ENCODE measurements around the gene PTPRD. TPM values are rescaled to one million over a fixed set of nuclear protein-coding genes. Genes with fewer than 3 reads are reported as not detected.

Gene PTPRD
- total RNA-seq, 2 donors from 2014 or later = 97.4 to 101 TPM

- Mint-ChIP-seq H3K9me3 (no peaks in the 10 kb centered on the region), H3K4me3 (peak overlapping the region; percentile 2), H3K4me1 (peaks cover 38% of the 10 kb centered on the region), H3K27me3 (ENCODE audit: insufficient read depth) (peaks cover 7% of the 10 kb centered on the region), H3K27ac (peak overlapping the region; percentile 62), H3K36me3 (ENCODE audit: low read depth) (no peaks in the 10 kb centered on the region)
- Histone ChIP-seq H3K27me3 (ENCODE audit: control insufficient read depth, insufficient read depth, low read length, poor library complexity, severe bottlenecking) (no peaks in the 10 kb centered on the region), H3K4me3 (ENCODE audit: low read length) (peak overlapping the region; percentile 59), H3K27ac (ENCODE audit: low read depth, low read length) (no peak overlapping the region), H3K36me3 (ENCODE audit: control insufficient read depth, insufficient read depth, low read length) (no peaks in the 10 kb centered on the region), H3K9me3 (ENCODE audit: control insufficient read depth, low read length) (no peaks in the 10 kb centered on the region), H3K9ac (ENCODE audit: extremely low read depth, low read length, poor library complexity, severe bottlenecking) (peak overlapping the region; percentile 13), H3K4me1 (ENCODE audit: control insufficient read depth, insufficient read depth, low read length) (peaks cover 18% of the 10 kb centered on the region)
- 78 to 100% methylated on average over 1 to 3 of the region's 3 CpGs for WGBS, 2 experiments (ENCODE audit: insufficient coverage in 1 of 2, insufficient read length in 1 of 2)
- TF ChIP-seq CTCF (conservative IDR thresholded peaks at IDR 0.05) = no peak
- DNase-seq = no peak
These were observed 563.8 kb downstream of the PTPRD start for GRCh38 chr9:10048994-10049393.

GRCh38 chr9:10045598-10045997 is 567.2 kb downstream of the PTPRD start:
- no peak overlapping the region for H3K27ac Mint-ChIP-seq
- peak; percentile 68 for TF ChIP-seq CTCF (conservative IDR thresholded peaks at IDR 0.05)
- H3K9me3 Mint-ChIP-seq = no peaks in the 10 kb centered on the region
- no peaks in the 10 kb centered on the region for H3K27me3 Mint-ChIP-seq (ENCODE audit: insufficient read depth)
- DNase-seq = no peak
- H3K4me3 Mint-ChIP-seq = no peak overlapping the region
- 50% methylated on average over 1 of the region's 2 CpGs; no CpG with 5 or more reads in 1 of the 2 experiments for WGBS, 2 experiments (ENCODE audit: insufficient coverage in 1 of 2, insufficient read length in 1 of 2)
- no peaks in the 10 kb centered on the region for H3K36me3 Mint-ChIP-seq (ENCODE audit: low read depth)
- Histone ChIP-seq H3K9ac (ENCODE audit: extremely low read depth, low read length, poor library complexity, severe bottlenecking) (no peak overlapping the region), H3K4me3 (ENCODE audit: low read length) (no peak overlapping the region), H3K4me1 (ENCODE audit: control insufficient read depth, insufficient read depth, low read length) (peaks cover 14% of the 10 kb centered on the region), H3K27ac (ENCODE audit: low read depth, low read length) (no peak overlapping the region), H3K9me3 (ENCODE audit: control insufficient read depth, low read length) (no peaks in the 10 kb centered on the region), H3K36me3 (ENCODE audit: control insufficient read depth, insufficient read depth, low read length) (no peaks in the 10 kb centered on the region), H3K27me3 (ENCODE audit: control insufficient read depth, insufficient read depth, low read length, poor library complexity, severe bottlenecking) (no peaks in the 10 kb centered on the region)
- peaks cover 34% of the 10 kb centered on the region for H3K4me1 Mint-ChIP-seq

- no peak overlapping the region for H3K27ac Mint-ChIP-seq
- DNase-seq = no peak
- Histone ChIP-seq H3K4me1 (ENCODE audit: control insufficient read depth, insufficient read depth, low read length) (peaks cover 8% of the 10 kb centered on the region), H3K36me3 (ENCODE audit: control insufficient read depth, insufficient read depth, low read length) (no peaks in the 10 kb centered on the region), H3K9ac (ENCODE audit: extremely low read depth, low read length, poor library complexity, severe bottlenecking) (no peak overlapping the region), H3K9me3 (ENCODE audit: control insufficient read depth, low read length) (peaks cover 9% of the 10 kb centered on the region), H3K4me3 (ENCODE audit: low read length) (no peak overlapping the region), H3K27me3 (ENCODE audit: control insufficient read depth, insufficient read depth, low read length, poor library complexity, severe bottlenecking) (no peaks in the 10 kb centered on the region), H3K27ac (ENCODE audit: low read depth, low read length) (no peak overlapping the region)
- H3K27me3 Mint-ChIP-seq (ENCODE audit: insufficient read depth) = no peaks in the 10 kb centered on the region
- H3K4me1 Mint-ChIP-seq = peaks cover 15% of the 10 kb centered on the region
- H3K36me3 Mint-ChIP-seq (ENCODE audit: low read depth) = no peaks in the 10 kb centered on the region
- no peaks in the 10 kb centered on the region for H3K9me3 Mint-ChIP-seq
- no peak overlapping the region for H3K4me3 Mint-ChIP-seq
- TF ChIP-seq CTCF (conservative IDR thresholded peaks at IDR 0.05) = no peak
- 83% methylated on average over 2 of the region's 2 CpGs; no CpG with 5 or more reads in 1 of the 2 experiments for WGBS, 2 experiments (ENCODE audit: insufficient coverage in 1 of 2, insufficient read length in 1 of 2)
These were observed 571.0 kb downstream of the PTPRD start for GRCh38 chr9:10041726-10042229.

Measured in endodermal cell (in vitro differentiated cells).